Heart left ventricle (tissue), 16 donors: ENCODE data around the gene ITPK1. TPM values are rescaled to one million over a fixed set of nuclear protein-coding genes. Genes with fewer than 3 reads are reported as not detected.
A peak's percentile ranks its signal among the peaks of the same experiment; 100 is the strongest.
"Not testable (repeated sequence)": the region's sequence is repeated elsewhere in the genome, so short reads cannot be mapped to it uniquely, and the experiment has no call there.

Source experiments
- ATAC-seq, 4 donors: fragments of 200-7000 bp; cut with Tn5 transposase; one replicate each; pipeline ENCODE4 v1.9.1; 2020 to 2022; ENCODE audit warnings: moderate library complexity in 4 of 4, mild to moderate bottlenecking in 3 of 4, moderate number of reproducible peaks in 1 of 4
- DNase-seq, 5 donors: peaks; one replicate each; pipeline ENCODE4 v3.0.0-alpha.2; 2020
- H3K27ac ChIP-seq, 12 donors: fragments of 200-600 bp; sonication (generic) in 4 of 12; one replicate each; pipeline versions ENCODE4 v1.5.0 to v1.8.0; 2016 to 2022; ENCODE audit warnings: mild to moderate bottlenecking in 2 of 12
- H3K27me3 ChIP-seq, 9 donors: fragments of 200-600 bp; sonication (generic) in 2 of 9; one replicate each; pipeline versions ENCODE4 v1.5.1 to v1.8.0; 2016 to 2022; ENCODE audit warnings: mild to moderate bottlenecking in 3 of 9
- H3K36me3 ChIP-seq, 9 donors: fragments of 200-600 bp; sonication (generic) in 2 of 9; one replicate each; pipeline versions ENCODE4 v1.5.0 to v1.8.0; 2018 to 2022; ENCODE audit warnings: mild to moderate bottlenecking in 2 of 9
- H3K4me1 ChIP-seq, 12 donors: fragments of 200-600 bp; sonication (generic) in 4 of 12; one replicate each; pipeline versions ENCODE4 v1.5.0 to v1.8.0; 2016 to 2022; ENCODE audit warnings: mild to moderate bottlenecking in 3 of 12
- H3K4me3 ChIP-seq, 12 donors: fragments of 200-600 bp; sonication (generic) in 4 of 12; one replicate each; pipeline versions ENCODE4 v1.5.0 to v1.8.0; 2017 to 2022; ENCODE audit warnings: mild to moderate bottlenecking in 9 of 12, moderate library complexity in 4 of 12
- H3K9me3 ChIP-seq, 12 donors: fragments of 200-600 bp; sonication (generic) in 4 of 12; one replicate each; pipeline versions ENCODE4 v1.5.0 to v1.8.0; 2016 to 2022; ENCODE audit warnings: mild to moderate bottlenecking in 1 of 12
- CTCF ChIP-seq, 12 donors: fragments of 200-600 bp; sonication (generic) in 4 of 12; IDR thresholded peaks; one replicate each; pipeline versions ENCODE4 v1.5.0 to v1.8.0; 2018 to 2022; ENCODE audit warnings: antibody characterized with exemption in 12 of 12, mild to moderate bottlenecking in 5 of 12
- POLR2A ChIP-seq, 2 donors: fragments of 450-650 bp; IDR thresholded peaks; one replicate each; pipeline ENCODE4 v1.6.1; 2017; ENCODE audit warnings: antibody characterized with exemption in 2 of 2, mild to moderate bottlenecking in 2 of 2, moderate library complexity in 2 of 2
- WGBS, 4 donors: extraction: QIAGEN DNeasy Blood & Tissue Kit in 2 of 4; methylation state at CpG; one replicate each; pipeline versions ENCODE4 v1.1.5 to v1.1.7; 2013 to 2018; 5-methylcytosine and 5-hydroxymethylcytosine counted together
- intact Hi-C, 10 donors: fragments of 100-400 bp; cut with DNase I; formaldehyde crosslinking; loops; one replicate each; pipeline versions ENCODE4 v1.11.1 to v1.14.2; 2022
- polyA plus RNA-seq, 2 donors: library from polyadenylated mRNA; stranded (reverse); fragments of 200-250 nt; gene quantifications; one replicate each; pipeline ENCODE4 v1.2.3, GENCODE V29; 2013
- total RNA-seq, 9 donors: library from RNA; depleted of rRNA in 2 of 9; stranded (reverse); fragments of >200 nt in 2 of 9; fragmentation: NEBNext Ultra II Directional in 3 of 9; extraction: Animal tissue kit (Norgen Biotek cat#: 25700) in 3 of 9; gene quantifications; one replicate each; pipeline versions ENCODE4 v1.1.0 to v1.2.4, GENCODE V29; 2016 to 2023
- donor health status: ischemic (EF 13 %, LVEDD 7.1; RV severe dilation, severe dysfunction).
- donor health status: healthy with polysubstance abuse.
- donor health status: DM: no; HTN: yes; CAD: no.
- donor health status: DM: no; HTN: no; CAD: no.
- donor health status: ischemic (EF 25% LVEDD 6.9; RV normal size, moderate dysfunction).
- donor health status: ischemic (EF 25% LVEDD 5.7; RV mildly dilated, moderate dysfunction).
- donor health status: healthy.
- donor health status: DM: yes; HTN: yes; CAD: no.
- donor health status: ischemic (EF 35%, LVEDD 5.7; RV mildly dilated, moderate dysfunction).
- donor health status: nonischemic (EF 11% LVEDD 7.7; RV severe dilation, severe dysfunction).
- donor health status: DM: yes; HTN: yes; CAD: no.
- donor health status: PGD.
- donor health status: ischemic (EF 29% LVEDD 5.4; RV normal size, mild dysfunction).
- donor health status: nonischemic (EF 23%, LVEDD 6.1; RV moderate dilation, normal function).

ITPK1 gene
- total and polyA plus RNA-seq, 11 donors, result 44.5 to 158 (median 91.0) TPM

- TF ChIP-seq POLR2A (IDR thresholded peaks at IDR 0.05) (no peak), CTCF (IDR thresholded peaks at IDR 0.05) (peak in 8 of 12 donors; percentile 9 to 39 (median 28))
- WGBS, 4 donors, result 34 to 45% (median 41%) methylated on average over 4 of the region's 4 CpGs
- intact Hi-C loops, result no loop called here
- ATAC-seq, result no peak
- no peaks in the 10 kb centered on the region for H3K4me1 ChIP-seq
- H3K36me3 ChIP-seq, result no peaks in the 10 kb centered on the region
- H3K27ac ChIP-seq, result no peak overlapping the region
- H3K9me3 ChIP-seq, result no peaks in the 10 kb centered on the region
- H3K4me3 ChIP-seq, result no peak overlapping the region
- H3K27me3 ChIP-seq, result no peaks in the 10 kb centered on the region
- no peak for DNase-seq
Measured at GRCh38 chr14:93160353-93160801, 44.7 kb upstream of the ITPK1 start.

- 63 to 73% (median 67%) methylated on average over 5 of the region's 5 CpGs for WGBS, 4 donors
Measured at GRCh38 chr14:93159625-93160352, 44.1 kb upstream of the ITPK1 start.

GRCh38 chr14:93158349-93158748, 42.6 kb upstream of the ITPK1 start:
- ATAC-seq, H3K36me3 ChIP-seq, H3K4me1 ChIP-seq, DNase-seq, H3K9me3 ChIP-seq, intact Hi-C loops, H3K27ac ChIP-seq, H3K27me3 ChIP-seq, H3K4me3 ChIP-seq: not testable (repeated sequence)
- 92 to 95% (median 93%) methylated on average over 7 of the region's 7 CpGs for WGBS, 4 donors

More at GRCh38 chr14:93159625-93160352, 44.1 kb upstream of the ITPK1 start:
- H3K27ac ChIP-seq, intact Hi-C loops, H3K36me3 ChIP-seq, H3K27me3 ChIP-seq, ATAC-seq, H3K9me3 ChIP-seq, H3K4me3 ChIP-seq, H3K4me1 ChIP-seq, DNase-seq: not testable (repeated sequence)

GRCh38 chr14:93156693-93157369, 41.1 kb upstream of the ITPK1 start:
- H3K36me3 ChIP-seq, result no peaks in the 10 kb centered on the region
- no peak for TF ChIP-seq POLR2A (IDR thresholded peaks at IDR 0.05)
- TF ChIP-seq CTCF (IDR thresholded peaks at IDR 0.05), result no peak
- DNase-seq, result no peak
- H3K4me1 ChIP-seq, result no peaks in the 10 kb centered on the region
- ATAC-seq, result no peak
- WGBS, 4 donors, result 72 to 83% (median 75%) methylated on average over 7 to 8 of the region's 8 CpGs
- no peak overlapping the region for H3K4me3 ChIP-seq
- no peaks in the 10 kb centered on the region for H3K9me3 ChIP-seq
- no peaks in the 10 kb centered on the region for H3K27me3 ChIP-seq
- intact Hi-C loops, result no loop called here
- no peak overlapping the region for H3K27ac ChIP-seq

- Histone ChIP-seq H3K36me3 (no peaks in the 10 kb centered on the region), H3K9me3 (no peaks in the 10 kb centered on the region), H3K27me3 (no peaks in the 10 kb centered on the region), H3K27ac (no peak overlapping the region), H3K4me1 (peaks cover 0 to 5% (median 0%) of the 10 kb centered on the region in 12 donors), H3K4me3 (no peak overlapping the region)
- no peak for TF ChIP-seq CTCF (IDR thresholded peaks at IDR 0.05)
- TF ChIP-seq POLR2A (IDR thresholded peaks at IDR 0.05), result no peak
- WGBS, 4 donors, result 78 to 90% (median 89%) methylated on average over 2 of the region's 2 CpGs
- no peak for DNase-seq
- intact Hi-C loops, result no loop called here
- no peak for ATAC-seq
Measured at GRCh38 chr14:93155667-93156066, 39.9 kb upstream of the ITPK1 start.
